Right lobe of liver (tissue), 4 donors: ENCODE results near the gene TENM3.

Experiments used
- CTCF ChIP-seq, 4 donors: fragments of 200-600 bp in 3 of 4; fragments of 450-650 bp in 1 of 4; IDR thresholded peaks; one replicate each; pipeline versions ENCODE4 v1.5.1 to v1.8.0; 2016 to 2022; ENCODE audit warnings: antibody characterized with exemption in 4 of 4, mild to moderate bottlenecking in 2 of 4
- POLR2A ChIP-seq: fragments of 450-650 bp; IDR thresholded peaks from one replicate; pipeline ENCODE4 v1.6.1; 2017; ENCODE audit warnings: antibody characterized with exemption, mild to moderate bottlenecking
- donor health status: DM: no; HTN: no; CAD: no.
- donor health status: DM: no; HTN: no; CAD: no.
- donor health status: DM: no; HTN: yes; CAD: no.

- TF ChIP-seq CTCF (IDR thresholded peaks at IDR 0.05) (no peak), POLR2A (no peak)
These were observed 28.9 kb downstream of the TENM3 start for GRCh38 chr4:182272151-182272550.
